Activated CD8-positive, alpha-beta T cell treated with anti-CD3 and anti-CD28 coated beads for 36 hours (primary cell): Measurements from ENCODE around the gene ACTN1. TPM values are rescaled to one million over a fixed set of nuclear protein-coding genes. Genes with fewer than 3 reads are reported as not detected.

Source experiments
- ATAC-seq: fragments of 200-7000 bp; cut with Tn5 transposase; one replicate; pipeline ENCODE4 v1.10.0; 2021; ENCODE audit warnings: mild to moderate bottlenecking, moderate library complexity
- CTCF ChIA-PET: fragments of 350-600 bp; sonication (Branson Sonifier 250); formaldehyde crosslinking; loops from one replicate; lab custom pipeline; 2021; ENCODE audit warnings: antibody characterized with exemption; lab: Charles Lee
- POLR2A ChIA-PET: fragments of 350-600 bp; sonication (Branson Sonifier 250); formaldehyde crosslinking; loops from one replicate; lab custom pipeline; 2021; ENCODE audit warnings: antibody characterized with exemption; lab: Charles Lee
- DNase-seq: peaks from one replicate; pipeline ENCODE4 v3.0.0-alpha.2; 2020
- H3K27ac Mint-ChIP-seq: one replicate; pipeline ENCODE4 v1.8.0; 2021; ENCODE audit warnings: mild to moderate bottlenecking, mixed read lengths
- H3K27me3 Mint-ChIP-seq: one replicate; pipeline ENCODE4 v1.8.0; 2021; ENCODE audit warnings: mixed read lengths
- H3K36me3 Mint-ChIP-seq: one replicate; pipeline ENCODE4 v1.8.0; 2021; ENCODE audit warnings: low read depth, mixed read lengths
- H3K4me1 Mint-ChIP-seq: one replicate; pipeline ENCODE4 v1.8.0; 2021; ENCODE audit warnings: low read depth, mixed read lengths
- H3K4me3 Mint-ChIP-seq: one replicate; pipeline ENCODE4 v1.8.0; 2021; ENCODE audit warnings: mild to moderate bottlenecking, moderate library complexity, mixed read lengths
- H3K9me3 Mint-ChIP-seq: one replicate; pipeline ENCODE4 v1.8.0; 2021; ENCODE audit warnings: mixed read lengths
- intact Hi-C: fragments of 100-400 bp; cut with micrococcal nuclease; formaldehyde crosslinking; loops from one replicate; pipeline ENCODE4 v1.10.0; 2022
- total RNA-seq, 2 experiments: library from RNA; stranded (reverse); gene quantifications; one replicate each; pipeline ENCODE4 v1.2.3, GENCODE V29; 2021
- TF ChIP-seq, protein P1 (sequence below): fragments of 200-600 bp; IDR thresholded peaks from one replicate; pipeline ENCODE4 v1.8.0; 2022; ENCODE audit warnings: antibody characterized with exemption, mild to moderate bottlenecking

The ACTN1 gene
- total RNA-seq, 2 experiments from 2014 or later: 214 TPM

GRCh38 chr14:68958553-68958952, 20.5 kb downstream of the ACTN1 start:
- TF ChIP-seq, protein P1, sequence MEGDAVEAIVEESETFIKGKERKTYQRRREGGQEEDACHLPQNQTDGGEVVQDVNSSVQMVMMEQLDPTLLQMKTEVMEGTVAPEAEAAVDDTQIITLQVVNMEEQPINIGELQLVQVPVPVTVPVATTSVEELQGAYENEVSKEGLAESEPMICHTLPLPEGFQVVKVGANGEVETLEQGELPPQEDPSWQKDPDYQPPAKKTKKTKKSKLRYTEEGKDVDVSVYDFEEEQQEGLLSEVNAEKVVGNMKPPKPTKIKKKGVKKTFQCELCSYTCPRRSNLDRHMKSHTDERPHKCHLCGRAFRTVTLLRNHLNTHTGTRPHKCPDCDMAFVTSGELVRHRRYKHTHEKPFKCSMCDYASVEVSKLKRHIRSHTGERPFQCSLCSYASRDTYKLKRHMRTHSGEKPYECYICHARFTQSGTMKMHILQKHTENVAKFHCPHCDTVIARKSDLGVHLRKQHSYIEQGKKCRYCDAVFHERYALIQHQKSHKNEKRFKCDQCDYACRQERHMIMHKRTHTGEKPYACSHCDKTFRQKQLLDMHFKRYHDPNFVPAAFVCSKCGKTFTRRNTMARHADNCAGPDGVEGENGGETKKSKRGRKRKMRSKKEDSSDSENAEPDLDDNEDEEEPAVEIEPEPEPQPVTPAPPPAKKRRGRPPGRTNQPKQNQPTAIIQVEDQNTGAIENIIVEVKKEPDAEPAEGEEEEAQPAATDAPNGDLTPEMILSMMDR: no peak
- peaks cover 89% of the 10 kb centered on the region for H3K4me1 Mint-ChIP-seq
- no peak overlapping the region for H3K27ac Mint-ChIP-seq
- no peaks in the 10 kb centered on the region for H3K27me3 Mint-ChIP-seq
- CTCF ChIA-PET: interaction anchor here (1.3 to 3.0 kb wide), 6 partner anchors 10 to 171 kb away, joined by 3 to 10 read pairs (median 7); no protein-coding TSS in a partner anchor
- DNase-seq (no peak), ATAC-seq (no peak)
- POLR2A ChIA-PET: interaction anchor here (0.6 to 5.5 kb wide), 5 partner anchors 9 to 114 kb away, joined by 3 to 40 read pairs (median 4); no protein-coding TSS in a partner anchor
- H3K9me3 Mint-ChIP-seq: no peaks in the 10 kb centered on the region
- H3K36me3 Mint-ChIP-seq: peaks cover 52% of the 10 kb centered on the region
- intact Hi-C loops: no loop called here
- H3K4me3 Mint-ChIP-seq: no peak overlapping the region

DNA sequence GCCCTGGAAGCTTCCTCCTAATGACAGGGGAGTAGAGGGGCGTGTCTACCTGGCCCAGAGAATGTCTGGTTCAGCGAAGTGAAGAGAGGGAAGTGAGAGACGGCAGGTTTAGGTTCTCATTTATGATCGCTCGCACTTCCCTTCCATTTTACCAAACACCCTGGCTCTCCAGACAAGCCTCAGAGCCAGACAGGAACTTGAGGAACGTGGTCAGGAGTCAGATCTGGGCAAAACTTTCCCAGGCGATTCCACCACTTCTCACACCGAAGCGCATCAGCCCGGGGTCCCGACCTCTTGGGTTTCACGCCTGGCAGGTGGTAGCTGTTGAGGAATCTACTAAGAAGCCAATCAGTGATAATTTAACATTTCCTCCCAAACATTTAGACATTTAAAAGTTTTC, 21.3 kb downstream of the ACTN1 start:
- ATAC-seq (no peak), DNase-seq (no peak)
- peak overlapping the region; percentile 44 for H3K27ac Mint-ChIP-seq
- H3K9me3 Mint-ChIP-seq: no peaks in the 10 kb centered on the region
- intact Hi-C loops: no loop called here
- ChIA-PET POLR2A (interaction anchor here (0.8 to 5.5 kb wide), 4 partner anchors 9 to 20 kb away, joined by 3 to 40 read pairs (median 12); no protein-coding TSS in a partner anchor), CTCF (interaction anchor here (1.8 to 2.7 kb wide), 3 partner anchors 11 to 47 kb away, joined by 6 to 9 read pairs (median 8); no protein-coding TSS in a partner anchor)
- no peaks in the 10 kb centered on the region for H3K27me3 Mint-ChIP-seq
- no peak overlapping the region for H3K4me3 Mint-ChIP-seq
- peaks cover 48% of the 10 kb centered on the region for H3K36me3 Mint-ChIP-seq
- H3K4me1 Mint-ChIP-seq: peaks cover 88% of the 10 kb centered on the region
- TF ChIP-seq, protein P1: no peak

GRCh38 chr14:68956724-68957123, 22.4 kb downstream of the ACTN1 start:
- intact Hi-C loops: no loop called here
- Mint-ChIP-seq H3K4me3 (peak overlapping the region; percentile 8), H3K4me1 (peaks cover 90% of the 10 kb centered on the region), H3K27ac (peak overlapping the region; percentile 89), H3K27me3 (no peaks in the 10 kb centered on the region), H3K36me3 (peaks cover 52% of the 10 kb centered on the region), H3K9me3 (no peaks in the 10 kb centered on the region)
- ChIA-PET POLR2A (interaction anchor here (0.7 to 5.5 kb wide), 6 partner anchors 9 to 137 kb away, joined by 3 to 40 read pairs (median 4); no protein-coding TSS in a partner anchor), CTCF (interaction anchor here (0.6 to 2.7 kb wide), 9 partner anchors 9 to 1847 kb away, joined by 3 to 9 read pairs (median 3); no protein-coding TSS in a partner anchor)
- ATAC-seq (no peak), DNase-seq (no peak)
- TF ChIP-seq, protein P1: no peak

DNA sequence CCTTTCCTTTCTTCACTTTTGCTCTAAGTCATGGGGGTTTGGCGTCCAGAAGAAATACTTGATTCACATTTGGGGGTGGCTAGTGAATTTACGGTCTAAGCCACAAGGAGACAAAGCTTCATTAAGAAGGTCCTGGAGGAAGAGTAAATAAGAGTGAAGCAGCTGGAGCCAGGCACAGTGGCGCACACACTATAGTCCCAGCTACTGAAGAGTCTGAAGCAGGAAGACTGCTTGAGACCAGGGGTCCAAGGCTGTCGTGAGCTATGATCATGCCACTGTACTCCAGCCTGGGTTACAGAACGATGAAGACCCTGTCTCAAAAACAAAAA, 23.3 kb downstream of the ACTN1 start:
- Mint-ChIP-seq H3K27me3 (no peaks in the 10 kb centered on the region), H3K27ac (peak overlapping the region; percentile 87), H3K9me3 (no peaks in the 10 kb centered on the region), H3K4me3 (peak overlapping the region; percentile 37), H3K4me1 (peaks cover 90% of the 10 kb centered on the region), H3K36me3 (peaks cover 61% of the 10 kb centered on the region)
- ATAC-seq (no peak), DNase-seq (no peak)
- ChIA-PET POLR2A (interaction anchor here (1.1 to 5.5 kb wide), 3 partner anchors 10 to 21 kb away, joined by 6 to 40 read pairs (median 20); no protein-coding TSS in a partner anchor), CTCF (interaction anchor here (1.0 to 2.7 kb wide), 8 partner anchors 8 to 45 kb away, joined by 3 to 13 read pairs (median 6); no protein-coding TSS in a partner anchor)
- intact Hi-C loops: no loop called here
- TF ChIP-seq, protein P1: no peak
